NCI-H524 (cell line): Measurements from ENCODE around the gene HOXA3.

Experiments
- DNase-seq, 2 experiments: peaks; one replicate each; lab custom pipeline; 2025; lab: John Stamatoyannopoulos, UW

The HOXA3 gene

DNA sequence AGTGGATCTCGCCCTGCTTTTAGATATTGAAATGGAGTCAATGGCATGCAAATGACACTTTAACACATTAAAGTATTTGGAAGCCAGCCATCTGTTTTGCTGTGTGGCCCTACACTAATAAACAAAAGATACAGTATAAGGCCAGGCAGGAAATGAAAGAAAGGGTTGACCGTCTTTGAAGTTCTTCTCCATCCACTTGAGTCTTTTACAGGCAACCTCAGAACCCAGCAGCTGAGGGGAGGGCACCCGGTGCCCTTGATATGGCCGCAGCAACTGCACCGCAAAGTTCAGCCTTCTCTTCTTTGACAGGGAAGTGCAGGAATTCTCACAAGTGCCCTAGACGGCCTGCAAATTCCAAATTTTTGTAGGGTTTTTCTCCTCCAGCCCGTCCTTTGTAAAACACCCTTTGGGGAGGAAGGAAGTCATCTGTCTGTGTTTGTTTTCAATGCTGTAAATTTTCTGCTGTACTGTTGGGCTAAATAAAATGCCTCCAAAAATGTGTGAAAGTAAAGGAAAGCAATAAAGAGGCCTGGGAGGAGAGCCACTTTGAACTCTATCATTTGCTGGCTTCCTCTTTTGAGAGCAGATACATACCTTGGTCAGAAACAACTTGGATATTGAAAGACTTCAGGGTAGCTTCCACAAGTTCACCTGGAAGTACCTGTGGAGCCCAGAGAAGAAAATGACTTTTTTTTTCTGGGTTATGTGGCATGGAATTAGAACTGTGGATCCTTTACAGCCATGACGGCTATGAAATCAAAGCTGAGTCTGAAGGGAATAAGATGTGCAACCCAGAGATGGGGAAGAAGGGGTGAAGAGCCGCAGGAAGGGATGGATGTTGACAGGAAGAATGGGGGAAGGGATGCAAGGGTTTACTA, 60.2 kb downstream of the HOXA3 start:
- no peak for DNase-seq

DNA sequence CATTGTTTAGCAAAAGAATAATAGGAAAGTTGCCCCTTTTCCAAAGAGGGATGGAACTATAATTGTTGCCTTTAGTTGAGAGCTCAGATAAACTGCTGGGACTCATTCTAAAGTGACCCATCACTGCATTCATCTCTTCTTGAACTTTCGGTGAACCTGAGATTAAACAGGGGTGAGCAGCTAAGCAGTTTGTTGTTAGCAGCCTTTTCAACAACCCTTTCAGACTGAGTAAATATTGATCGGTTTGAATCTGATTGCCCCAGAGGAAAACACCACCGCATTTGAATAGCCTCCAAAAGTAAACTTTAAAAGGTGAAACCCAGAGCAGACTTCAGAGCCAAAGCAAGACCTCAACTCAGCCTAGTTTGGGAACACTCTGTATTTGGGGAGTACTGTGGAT, 61.3 kb downstream of the HOXA3 start:
- DNase-seq = no peak

DNA sequence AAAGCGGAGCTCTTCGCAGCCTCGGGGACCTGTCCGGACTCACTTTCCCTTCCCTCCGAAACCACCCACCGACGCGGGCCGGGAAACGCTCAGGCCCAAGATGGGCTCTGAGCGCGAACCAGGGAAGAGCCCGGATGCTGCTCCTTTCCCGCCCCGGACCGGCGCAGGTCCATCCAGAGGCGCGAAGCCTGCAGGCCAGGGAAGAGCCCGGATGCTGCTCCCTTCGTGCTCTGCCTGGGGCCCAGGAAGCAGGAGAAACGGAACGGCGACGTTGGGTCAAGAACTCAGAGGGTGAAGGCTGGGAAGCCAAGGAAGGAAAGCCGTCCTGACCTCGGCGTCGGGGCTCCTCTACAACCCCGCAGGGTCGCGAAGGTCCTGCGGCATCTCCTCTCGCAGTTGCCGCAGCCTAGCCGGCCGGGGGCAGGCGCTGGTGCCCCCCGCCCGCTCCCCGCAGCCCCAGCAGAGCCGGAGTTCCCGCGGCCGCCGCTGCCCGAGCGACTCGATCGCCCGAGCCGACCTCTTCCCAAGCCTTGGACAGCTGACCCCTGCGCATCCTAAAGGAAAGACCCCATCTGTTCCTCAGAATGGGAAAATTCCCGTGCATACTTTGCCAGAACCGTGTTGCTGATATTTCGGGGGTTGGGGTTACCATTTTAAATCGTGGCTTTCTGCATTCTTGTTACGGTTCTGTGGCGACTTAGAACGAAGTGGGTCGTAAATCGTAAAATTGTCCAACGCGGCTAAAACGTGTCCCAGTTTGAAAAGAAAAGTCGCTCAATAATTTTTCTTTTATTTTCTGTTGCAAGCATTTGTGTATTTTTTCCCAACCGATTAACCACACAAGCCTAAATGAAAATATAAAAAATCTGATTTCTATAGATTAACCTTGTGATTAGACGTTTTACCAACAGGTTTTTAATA, 64.1 kb downstream of the HOXA3 start:
- no peak for DNase-seq

DNA sequence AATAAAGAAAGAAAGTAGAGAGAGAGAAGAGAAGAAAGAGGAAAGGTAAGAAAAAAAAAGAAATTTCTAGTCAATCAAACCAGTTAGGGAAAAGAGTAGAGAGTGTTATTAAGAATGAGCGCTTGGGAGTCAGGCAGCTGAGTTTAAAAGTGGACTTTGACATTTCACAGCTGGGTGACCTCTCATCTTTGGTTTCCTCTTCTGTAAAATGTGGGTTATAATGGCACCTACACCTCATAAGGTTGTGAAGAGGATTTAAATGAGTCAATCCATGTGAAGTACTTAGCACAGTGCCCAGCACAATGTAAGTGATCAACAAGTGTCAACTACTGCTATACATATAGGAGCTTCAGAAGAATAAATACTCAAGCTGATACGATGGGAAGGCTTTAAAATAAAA, 68.7 kb downstream of the HOXA3 start:
- no peak for DNase-seq

DNA sequence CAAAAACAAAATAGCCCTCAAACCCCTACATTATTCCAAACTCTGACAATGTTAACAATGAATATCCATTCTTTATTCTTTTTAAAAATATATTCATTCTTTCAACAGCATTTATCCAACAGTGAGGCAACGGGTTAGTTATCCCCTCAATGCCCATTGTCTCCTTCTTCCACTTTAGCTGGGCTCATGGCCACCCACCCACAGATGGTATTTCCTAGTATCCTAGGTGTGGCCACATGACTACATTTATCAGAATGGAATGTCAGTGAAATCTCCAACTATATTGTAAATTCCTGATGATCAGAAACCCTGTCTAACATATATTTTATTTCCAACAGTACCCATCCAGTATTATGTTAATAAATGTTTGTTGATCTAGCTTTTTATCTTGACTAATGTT, 70.2 kb downstream of the HOXA3 start:
- no peak for DNase-seq

DNA sequence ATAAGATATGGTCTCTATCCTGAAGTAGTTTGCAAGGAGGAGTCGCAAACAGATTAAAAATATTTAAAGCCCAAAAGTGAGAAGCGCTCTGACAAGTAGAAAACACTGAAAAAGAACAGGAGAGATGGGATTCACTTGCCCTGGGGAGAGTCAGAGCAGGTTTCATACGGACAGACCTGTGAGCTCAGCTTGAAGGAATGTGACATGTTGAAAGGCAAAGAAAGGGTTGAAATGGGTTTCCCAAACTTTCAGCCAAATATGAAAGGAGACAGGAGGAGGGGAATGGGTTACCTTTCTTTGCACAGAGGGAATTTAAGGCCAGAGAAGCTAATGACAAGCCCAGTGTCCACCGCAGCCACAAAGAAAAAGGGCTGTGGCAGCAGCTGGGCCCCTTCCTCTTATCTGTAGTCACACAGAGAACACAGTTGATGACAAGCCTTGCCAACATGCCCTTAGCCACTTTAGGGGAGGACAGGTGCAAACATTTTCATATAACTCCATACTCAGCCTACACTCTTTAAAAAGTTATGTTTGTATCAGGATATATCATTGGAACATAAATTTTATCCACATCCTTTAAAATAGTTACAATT, 71.4 kb downstream of the HOXA3 start:
- no peak for DNase-seq

DNA sequence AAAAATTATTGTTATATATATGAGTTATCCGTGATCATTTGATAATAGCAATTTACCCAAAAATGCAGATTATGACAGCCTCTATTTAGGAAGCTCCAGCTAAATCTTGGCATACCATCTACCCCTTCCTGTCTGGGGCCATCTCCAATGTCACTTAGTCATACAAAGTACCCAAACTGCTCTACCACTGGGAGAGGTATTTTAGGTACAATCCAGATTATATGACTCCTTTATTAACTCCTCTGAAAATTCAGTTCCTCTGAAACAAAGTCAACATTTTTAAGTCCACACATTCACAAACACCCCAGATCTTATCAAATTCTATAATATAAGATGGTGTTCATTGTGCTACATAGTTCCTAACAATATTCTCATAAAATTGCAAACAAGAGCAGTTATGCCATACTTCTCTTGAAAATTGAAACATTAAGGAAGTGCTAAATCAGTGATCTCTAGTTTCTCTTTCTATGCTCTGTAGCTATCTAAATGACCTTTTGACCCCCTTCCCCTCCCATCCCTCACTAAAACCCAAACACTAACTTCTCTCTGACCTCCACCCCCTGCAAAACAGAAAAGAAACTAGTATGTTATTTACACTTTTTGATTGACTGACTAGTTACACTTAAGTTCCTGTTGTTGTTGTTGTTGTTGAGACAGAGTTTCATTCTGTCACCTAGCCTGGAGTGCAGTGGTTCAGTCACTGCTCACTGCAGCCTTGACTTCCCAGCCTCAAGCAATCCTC, 73.0 kb downstream of the HOXA3 start:
- no peak for DNase-seq

DNA sequence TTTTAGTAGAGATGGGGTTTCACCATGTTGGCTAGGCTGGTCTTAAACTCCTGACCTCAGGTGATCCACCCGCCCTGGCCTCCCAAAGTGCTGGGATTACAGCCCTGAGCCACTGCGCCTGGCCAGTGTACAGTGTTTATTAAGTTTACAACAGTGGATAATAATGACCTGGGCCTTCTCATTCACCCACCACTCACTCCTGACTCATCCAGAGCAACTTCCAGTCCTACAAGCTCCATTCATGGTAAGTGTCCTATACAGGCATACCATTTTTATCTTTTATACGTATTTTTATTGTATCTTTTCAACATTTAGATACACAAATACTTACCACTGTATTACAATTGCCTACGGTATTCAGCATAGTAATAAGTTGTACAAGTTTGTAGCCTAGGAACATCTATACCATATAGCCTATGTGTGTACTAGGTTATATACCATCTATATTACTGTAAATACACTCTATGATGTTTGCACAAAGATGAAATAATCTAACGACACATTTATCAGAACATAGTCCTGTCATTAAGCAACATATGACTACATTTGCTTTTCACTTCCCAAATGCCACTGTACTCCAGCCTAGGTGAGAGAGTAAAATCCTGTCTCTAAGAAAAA, 73.7 kb downstream of the HOXA3 start:
- no peak for DNase-seq

DNA sequence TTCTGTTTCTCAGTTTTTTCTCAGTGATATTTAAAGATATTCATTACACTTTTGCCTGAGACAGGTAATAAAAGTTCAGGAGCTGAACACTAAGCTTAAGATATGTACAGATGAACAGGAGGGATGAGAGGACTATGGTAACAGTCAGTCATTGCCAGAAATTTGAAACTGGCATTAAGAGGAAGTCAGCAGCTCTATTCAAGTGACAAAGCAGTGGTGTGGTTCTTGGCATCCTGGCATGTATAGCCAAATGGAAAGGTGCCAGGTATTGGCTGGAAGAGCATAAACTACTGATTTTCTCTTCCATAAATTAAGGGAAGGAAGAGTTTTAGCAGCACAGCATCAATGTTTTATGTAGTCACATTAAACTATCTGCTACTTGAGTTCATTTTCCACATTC, 79.3 kb downstream of the HOXA3 start:
- DNase-seq = no peak

DNA sequence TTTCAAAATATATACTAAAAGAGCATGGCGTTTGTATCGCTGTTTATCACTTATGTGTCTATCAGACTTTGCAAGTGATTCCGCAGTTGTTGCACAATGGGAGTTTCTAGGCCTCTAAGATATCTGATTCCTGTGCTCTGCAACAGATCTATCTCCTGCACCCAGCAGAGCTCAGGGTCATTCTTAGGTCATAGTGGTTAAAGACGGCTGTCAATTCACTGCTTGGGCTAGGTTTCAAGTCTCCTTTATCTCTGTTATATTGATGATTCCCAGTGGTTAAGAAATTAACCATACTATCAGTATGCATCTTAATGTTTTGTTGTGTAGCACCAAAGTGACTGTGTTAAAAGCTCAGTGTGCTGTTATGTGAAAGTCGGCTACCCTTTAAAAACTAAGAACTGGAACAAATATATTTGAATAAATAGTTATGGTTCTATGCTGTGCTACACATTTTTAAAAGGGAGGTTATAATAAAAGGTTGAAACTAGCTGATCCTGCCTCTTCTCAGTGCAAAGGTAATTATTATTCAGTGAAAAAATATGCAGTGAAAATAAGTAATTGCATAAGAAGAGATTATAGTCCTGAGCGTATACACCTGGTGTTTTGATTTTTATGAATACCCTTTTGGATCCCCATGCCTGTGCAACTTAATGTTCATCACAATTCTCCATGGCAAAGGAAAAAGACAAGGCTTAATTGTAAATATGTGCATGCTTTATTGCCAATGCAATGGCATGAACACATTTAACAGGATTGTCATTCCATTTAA, 80.6 kb downstream of the HOXA3 start:
- no peak for DNase-seq

DNA sequence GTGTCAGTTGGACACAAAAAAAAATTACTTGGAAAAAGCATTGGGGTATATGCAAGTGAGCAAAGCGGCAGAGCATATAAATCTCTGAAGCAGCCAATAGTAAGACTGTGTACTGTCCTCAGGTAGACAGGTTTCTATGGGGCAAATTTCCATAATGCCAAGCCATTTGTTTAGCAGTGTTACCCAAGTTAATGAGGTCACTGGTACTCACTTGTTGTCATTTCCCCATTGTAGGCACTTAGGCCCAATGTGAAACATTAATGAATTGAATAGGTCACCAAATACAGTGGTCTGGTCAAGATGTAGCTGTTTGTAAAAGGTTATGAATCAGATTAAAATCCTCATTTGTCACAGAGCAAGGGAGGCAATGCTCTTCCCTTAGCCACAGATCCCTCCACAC, 84.1 kb downstream of the HOXA3 start:
- no peak for DNase-seq

DNA sequence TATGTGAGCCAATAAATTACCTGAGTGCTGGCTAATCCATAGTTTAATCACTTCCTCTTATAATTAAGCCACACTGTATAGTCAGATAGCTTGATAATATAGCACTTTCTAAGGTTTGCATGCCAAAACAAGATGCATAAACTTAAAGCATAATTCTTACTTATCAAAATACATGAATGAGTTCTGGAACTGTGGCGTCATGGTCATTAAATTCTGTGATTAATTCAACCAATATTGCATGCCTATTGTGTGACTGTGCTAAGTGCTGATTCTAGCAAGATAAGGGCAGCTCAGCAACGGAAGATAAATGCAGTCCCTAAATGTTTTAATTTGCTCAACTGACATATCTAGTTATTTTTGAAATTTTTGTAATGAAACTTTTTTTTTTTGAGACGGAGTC, 86.2 kb downstream of the HOXA3 start:
- DNase-seq = no peak

DNA sequence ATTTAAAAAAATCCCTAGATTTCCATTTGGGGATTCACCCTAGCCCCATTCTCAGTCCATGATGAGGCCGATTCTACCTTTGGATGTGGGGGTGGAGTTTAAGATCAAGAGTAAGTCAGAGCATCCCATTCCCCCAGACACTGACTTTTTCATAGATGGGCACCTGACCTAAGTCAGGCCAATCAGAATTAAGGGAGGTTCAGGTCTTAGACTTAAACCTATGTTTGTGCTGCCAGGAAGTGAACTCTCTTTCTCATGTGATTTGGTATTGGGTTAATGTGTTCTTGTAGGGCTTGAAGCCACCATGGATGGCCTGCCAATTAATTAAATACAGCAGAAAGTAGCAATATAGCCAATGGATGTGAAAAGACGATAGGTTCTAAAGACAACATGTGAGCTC, 86.7 kb downstream of the HOXA3 start:
- no peak for DNase-seq

DNA sequence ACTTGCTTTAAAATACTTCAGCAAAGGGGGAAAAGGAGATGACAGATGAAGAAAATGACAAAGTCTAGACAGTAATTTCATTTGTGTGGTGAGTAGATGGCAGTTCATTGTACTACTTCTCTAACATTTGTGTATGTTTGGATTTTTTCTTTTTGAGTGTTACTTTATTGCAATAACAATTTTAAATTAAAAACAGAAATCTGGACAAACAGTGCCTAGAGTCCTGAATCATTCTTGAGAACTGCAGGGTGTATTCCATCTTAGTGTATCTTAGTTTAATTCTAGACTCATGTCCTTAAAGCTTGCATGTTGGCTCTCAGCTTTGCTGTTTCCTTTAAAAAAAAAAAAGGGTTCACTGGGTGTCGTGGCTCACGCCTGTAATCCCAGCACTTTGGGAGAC, 87.7 kb downstream of the HOXA3 start:
- no peak for DNase-seq

DNA sequence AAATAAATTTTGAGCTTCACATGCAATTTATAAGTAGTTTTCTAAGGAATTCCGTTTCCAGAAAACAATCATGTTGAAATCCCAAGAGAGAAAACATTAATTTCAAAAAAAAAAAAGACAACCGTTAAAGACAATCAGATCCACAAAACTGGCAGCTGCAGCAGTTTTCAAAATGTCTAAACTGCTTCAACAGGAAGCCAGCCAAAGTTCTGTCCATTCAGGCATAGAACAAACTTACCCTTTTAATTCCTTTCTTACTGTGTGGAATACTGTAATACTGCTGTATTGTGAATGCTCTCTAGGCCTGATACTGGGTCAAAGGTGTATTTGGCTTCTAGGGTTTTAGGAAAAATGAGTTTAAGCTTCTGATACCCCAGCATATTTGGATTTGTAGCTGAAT, 88.2 kb downstream of the HOXA3 start:
- DNase-seq = no peak

DNA sequence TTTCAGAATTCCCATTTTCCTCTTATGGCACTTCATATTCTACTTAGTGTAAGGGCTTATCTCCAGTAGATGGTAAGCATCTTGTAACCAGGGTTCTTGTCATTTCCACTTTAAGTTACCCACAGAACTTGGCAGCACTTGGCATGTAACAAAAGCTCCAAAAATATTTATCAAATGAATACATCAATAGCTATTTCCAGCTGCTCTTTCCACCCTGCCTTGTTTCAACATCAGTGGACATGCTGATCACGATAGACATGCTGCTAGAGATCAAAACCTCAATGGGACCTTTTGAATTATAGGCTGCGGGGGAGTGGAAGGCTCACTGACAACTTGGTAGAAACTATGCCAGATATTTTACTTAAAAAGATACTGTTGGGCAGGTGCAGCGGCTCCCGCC, 89.4 kb downstream of the HOXA3 start:
- no peak for DNase-seq
